Measurements from ENCODE around the gene UBE2B. TPM values are rescaled to one million over a fixed set of nuclear protein-coding genes. Genes with fewer than 3 reads are reported as not detected.
A peak's percentile ranks its signal among the peaks of the same experiment; 100 is the strongest.

The UBE2B gene
- total and polyA plus RNA-seq, 2 experiments from 2014 or later = 19.3 to 184 TPM

GRCh38 chr5:134370311-134370870 is 978 bp upstream of the UBE2B start:
- Histone ChIP-seq H3K36me3 (ENCODE audit: insufficient read depth) (no peaks in the 10 kb centered on the region), H3K9me2 (ENCODE audit: insufficient read depth) (no peaks in the 10 kb centered on the region), H3K27ac (ENCODE audit: low read depth) (peak overlapping the region; percentile 82), H2AFZ (peak overlapping the region; percentile 21; the same call in 1 of the 2 replicates), H3K4me1 (ENCODE audit: insufficient read depth) (peaks cover 6% of the 10 kb centered on the region), H4K20me1 (replicated peaks; ENCODE audit: insufficient read depth) (peaks cover 22% of the 10 kb centered on the region), H3K4me2 (peak overlapping the region; percentile 76), H3F3A (replicated peaks; ENCODE audit: low read depth) (0 out of 2 replicates have a peak, but pooled peaks cover 3% of the 10 kb centered on the region), H3K4me3 (peak overlapping the region; percentile 94), H3K79me2 (replicated peaks; ENCODE audit: insufficient read depth) (peaks cover 52% of the 10 kb centered on the region), H3K27me3 (ENCODE audit: insufficient read depth) (no peaks in the 10 kb centered on the region)
- DNase-seq (ENCODE audit: low spot score) (no peak), ATAC-seq (no peak)
- Mint-ChIP-seq H3K27me3 (ENCODE audit: insufficient read depth, low read depth, poor library complexity) (peaks cover 20% of the 10 kb centered on the region), H3K4me1 (peaks cover 27% of the 10 kb centered on the region), H3K27ac (peak overlapping the region; percentile 100), H3K4me3 (peak overlapping the region; percentile 94), H3K9me3 (no peaks in the 10 kb centered on the region; the same call in 2 of the 3 replicates), H3K36me3 (ENCODE audit: low read depth) (peaks cover 29% of the 10 kb centered on the region; the same call in 2 of the 3 replicates)
- peak in 1 of 2 experiments; percentile 15; a peak in 1 of 4 replicates for TF ChIP-seq CTCF (conservative IDR thresholded peaks at IDR 0.05; ENCODE audit: low read depth in 2 of 2)
- no peak for TF ChIP-seq EZH2 (IDR thresholded peaks at IDR 0.05; ENCODE audit: low read depth, unreplicated experiment)

- peaks cover 20% of the 10 kb centered on the region for H3K4me1 Mint-ChIP-seq
- no peaks in the 10 kb centered on the region; the same call in 2 of the 3 replicates for H3K9me3 Mint-ChIP-seq
- H3F3A ChIP-seq (replicated peaks; ENCODE audit: low read depth) = 0 out of 2 replicates have a peak, but pooled peaks cover 3% of the 10 kb centered on the region
- H3K36me3 Mint-ChIP-seq (ENCODE audit: low read depth) = peaks cover 35% of the 10 kb centered on the region; the same call in 2 of the 3 replicates
- H2AFZ ChIP-seq = no peak overlapping the region
- DNase-seq (ENCODE audit: low spot score) (peak; percentile 89), ATAC-seq (peak; percentile 73)
- H3K4me3 ChIP-seq = peak overlapping the region; percentile 94
- H3K27ac ChIP-seq (ENCODE audit: low read depth) = peak overlapping the region; percentile 96
- H3K4me3 Mint-ChIP-seq = peak overlapping the region; percentile 94
- H3K4me2 ChIP-seq = peak overlapping the region; percentile 84
- peak overlapping the region; percentile 99 for H3K27ac Mint-ChIP-seq
- peaks cover 19% of the 10 kb centered on the region for H3K27me3 Mint-ChIP-seq (ENCODE audit: insufficient read depth, low read depth, poor library complexity)
- peaks cover 6% of the 10 kb centered on the region; the same call in 1 of the 2 replicates for H3K36me3 ChIP-seq (ENCODE audit: insufficient read depth)
- no peaks in the 10 kb centered on the region for H3K27me3 ChIP-seq (ENCODE audit: insufficient read depth)
- peaks cover 27% of the 10 kb centered on the region for H4K20me1 ChIP-seq (replicated peaks; ENCODE audit: insufficient read depth)
- H3K9me2 ChIP-seq (ENCODE audit: insufficient read depth) = no peaks in the 10 kb centered on the region
- H3K4me1 ChIP-seq (ENCODE audit: insufficient read depth) = no peaks in the 10 kb centered on the region
- H3K79me2 ChIP-seq (replicated peaks; ENCODE audit: insufficient read depth) = peaks cover 50% of the 10 kb centered on the region
- TF ChIP-seq ETS1 (IDR thresholded peaks at IDR 0.05) = no peak
- TF ChIP-seq POLR2AphosphoS5 (IDR thresholded peaks at IDR 0.05; ENCODE audit: low read depth) = no peak
- no peak for TF ChIP-seq ZNF331 (CRISPR knock-in tag; IDR thresholded peaks at IDR 0.05; ENCODE audit: low read depth)
- TF ChIP-seq ZNF114 (CRISPR knock-in tag; IDR thresholded peaks at IDR 0.05) = no peak
- TF ChIP-seq ZNF462 (CRISPR knock-in tag; IDR thresholded peaks at IDR 0.05) = no peak
- TF ChIP-seq EZH2 (IDR thresholded peaks at IDR 0.05; ENCODE audit: low read depth, unreplicated experiment) = no peak
- no peak for TF ChIP-seq JUNB (IDR thresholded peaks at IDR 0.05; ENCODE audit: unreplicated experiment)
- TF ChIP-seq CTCF (conservative IDR thresholded peaks at IDR 0.05; ENCODE audit: low read depth in 2 of 2) = no peak
These were observed 518 bp downstream of the UBE2B start for GRCh38 chr5:134371834-134372340.
